Right atrium auricular region (tissue), 2 donors: Measurements from ENCODE around the gene MT3. TPM values are rescaled to one million over a fixed set of nuclear protein-coding genes. Genes with fewer than 3 reads are reported as not detected.

Experiments
- DNase-seq: peaks from one replicate; pipeline ENCODE4 v3.0.0-alpha.2; 2019; ENCODE audit warnings: low spot score
- H3K27ac ChIP-seq, 2 donors: fragments of 200-600 bp; sonication (generic); 1 replicate in 1 of 2; 2 replicates in 1 of 2; pipeline ENCODE4 v1.5.1; 2016 to 2019
- H3K27me3 ChIP-seq, 2 donors: fragments of 200-600 bp; sonication (generic); one replicate each; pipeline versions ENCODE4 v1.5.1 to v1.6.0; 2017 to 2019
- H3K36me3 ChIP-seq: fragments of 200-600 bp; sonication (generic); one replicate; pipeline ENCODE4 v1.5.1; 2016
- H3K4me1 ChIP-seq, 2 donors: fragments of 200-600 bp; sonication (generic); one replicate each; pipeline versions ENCODE4 v1.5.1 to v1.6.0; 2017 to 2019
- H3K4me3 ChIP-seq, 2 donors: fragments of 200-600 bp; sonication (generic); 1 replicate in 1 of 2; 2 replicates in 1 of 2; pipeline ENCODE4 v1.5.1; 2017 to 2019; ENCODE audit warnings: mild to moderate bottlenecking in 1 of 2, moderate library complexity in 1 of 2
- H3K9me3 ChIP-seq, 2 donors: fragments of 200-600 bp; sonication (generic); one replicate each; pipeline ENCODE4 v1.5.1; 2019
- CTCF ChIP-seq, 2 donors: fragments of 200-600 bp; sonication (generic); IDR thresholded peaks; one replicate each; pipeline ENCODE4 v1.5.1; 2019; ENCODE audit warnings: antibody characterized with exemption in 2 of 2
- total RNA-seq, 2 donors: library from RNA; depleted of rRNA; stranded (reverse); fragments of >200 nt; gene quantifications; one replicate each; pipeline ENCODE4 v1.1.0, GENCODE V29; 2016

The MT3 gene
- total RNA-seq, 2 donors from 2014 or later, result not detected

GRCh38 chr16:56606476-56607108, 17.3 kb downstream of the MT3 start:
- Histone ChIP-seq H3K27me3 (no peaks in the 10 kb centered on the region), H3K4me3 (peak overlapping the region in 1 of 2 donors; percentile 1), H3K4me1 (peaks cover 0 to 58% of the 10 kb centered on the region in 2 donors), H3K27ac (peak overlapping the region; percentile 92 to 98), H3K36me3 (no peaks in the 10 kb centered on the region), H3K9me3 (no peaks in the 10 kb centered on the region)
- peak; percentile 74 for DNase-seq
- no peak for TF ChIP-seq CTCF (IDR thresholded peaks at IDR 0.05)

- Histone ChIP-seq H3K4me1 (peaks cover 0 to 63% of the 10 kb centered on the region in 2 donors), H3K27me3 (no peaks in the 10 kb centered on the region), H3K4me3 (no peak overlapping the region), H3K9me3 (no peaks in the 10 kb centered on the region), H3K27ac (peak overlapping the region; percentile 92 to 98), H3K36me3 (no peaks in the 10 kb centered on the region)
- TF ChIP-seq CTCF (IDR thresholded peaks at IDR 0.05), result no peak
- peak; percentile 96 for DNase-seq
These were observed 17.8 kb downstream of the MT3 start for GRCh38 chr16:56607109-56607618.

GRCh38 chr16:56607675-56608042, 18.3 kb downstream of the MT3 start:
- peak overlapping the region; percentile 30 to 70 for H3K4me3 ChIP-seq
- H3K27me3 ChIP-seq, result no peaks in the 10 kb centered on the region
- TF ChIP-seq CTCF (IDR thresholded peaks at IDR 0.05), result no peak
- peaks cover 0 to 63% of the 10 kb centered on the region in 2 donors for H3K4me1 ChIP-seq
- no peaks in the 10 kb centered on the region for H3K9me3 ChIP-seq
- no peak for DNase-seq
- H3K27ac ChIP-seq, result peak overlapping the region; percentile 92 to 98
- no peaks in the 10 kb centered on the region for H3K36me3 ChIP-seq

GRCh38 chr16:56608043-56608875, 18.9 kb downstream of the MT3 start, which contains the start of gene MT2A:
Gene MT2A, plus strand, starts transcription at chr16:56608584. Its CDS starts 72 bp downstream, at chr16:56608656.
- no peak for TF ChIP-seq CTCF (IDR thresholded peaks at IDR 0.05)
- Histone ChIP-seq H3K4me3 (peak within 1 kb of the TSS; percentile 60 to 70), H3K4me1 (peaks cover 0 to 63% of the 10 kb centered on the region in 2 donors), H3K36me3 (no peaks in the 10 kb centered on the region), H3K27ac (peak within 1 kb of the TSS; percentile 92 to 98), H3K27me3 (no peaks in the 10 kb centered on the region), H3K9me3 (no peaks in the 10 kb centered on the region)
- peak; percentile 98 for DNase-seq

- peaks cover 0 to 63% of the 10 kb centered on the region in 2 donors for H3K4me1 ChIP-seq
These were observed 19.6 kb downstream of the MT3 start for GRCh38 chr16:56608876-56609462.

More at GRCh38 chr16:56608876-56609462, 19.6 kb downstream of the MT3 start:
- peak overlapping the region; percentile 92 to 98 for H3K27ac ChIP-seq
- H3K9me3 ChIP-seq, result no peaks in the 10 kb centered on the region
- no peaks in the 10 kb centered on the region for H3K36me3 ChIP-seq
- peak overlapping the region; percentile 60 to 70 for H3K4me3 ChIP-seq
- TF ChIP-seq CTCF (IDR thresholded peaks at IDR 0.05), result peak in 1 of 2 donors; percentile 17
- H3K27me3 ChIP-seq, result no peaks in the 10 kb centered on the region
- no peak for DNase-seq
